Heart left ventricle (tissue), 16 donors: ENCODE results near the gene AIG1. TPM values are rescaled to one million over a fixed set of nuclear protein-coding genes. Genes with fewer than 3 reads are reported as not detected.

Source experiments
- ATAC-seq, 4 donors: fragments of 200-7000 bp; cut with Tn5 transposase; one replicate each; pipeline ENCODE4 v1.9.1; 2020 to 2022; ENCODE audit warnings: moderate library complexity in 4 of 4, mild to moderate bottlenecking in 3 of 4, moderate number of reproducible peaks in 1 of 4
- DNase-seq, 5 donors: peaks; one replicate each; pipeline ENCODE4 v3.0.0-alpha.2; 2020
- H3K27ac ChIP-seq, 12 donors: fragments of 200-600 bp; sonication (generic) in 4 of 12; one replicate each; pipeline versions ENCODE4 v1.5.0 to v1.8.0; 2016 to 2022; ENCODE audit warnings: mild to moderate bottlenecking in 2 of 12
- H3K27me3 ChIP-seq, 9 donors: fragments of 200-600 bp; sonication (generic) in 2 of 9; one replicate each; pipeline versions ENCODE4 v1.5.1 to v1.8.0; 2016 to 2022; ENCODE audit warnings: mild to moderate bottlenecking in 3 of 9
- H3K36me3 ChIP-seq, 9 donors: fragments of 200-600 bp; sonication (generic) in 2 of 9; one replicate each; pipeline versions ENCODE4 v1.5.0 to v1.8.0; 2018 to 2022; ENCODE audit warnings: mild to moderate bottlenecking in 2 of 9
- H3K4me1 ChIP-seq, 12 donors: fragments of 200-600 bp; sonication (generic) in 4 of 12; one replicate each; pipeline versions ENCODE4 v1.5.0 to v1.8.0; 2016 to 2022; ENCODE audit warnings: mild to moderate bottlenecking in 3 of 12
- H3K4me3 ChIP-seq, 12 donors: fragments of 200-600 bp; sonication (generic) in 4 of 12; one replicate each; pipeline versions ENCODE4 v1.5.0 to v1.8.0; 2017 to 2022; ENCODE audit warnings: mild to moderate bottlenecking in 9 of 12, moderate library complexity in 4 of 12
- H3K9me3 ChIP-seq, 12 donors: fragments of 200-600 bp; sonication (generic) in 4 of 12; one replicate each; pipeline versions ENCODE4 v1.5.0 to v1.8.0; 2016 to 2022; ENCODE audit warnings: mild to moderate bottlenecking in 1 of 12
- POLR2A ChIP-seq, 2 donors: fragments of 450-650 bp; IDR thresholded peaks; one replicate each; pipeline ENCODE4 v1.6.1; 2017; ENCODE audit warnings: antibody characterized with exemption in 2 of 2, mild to moderate bottlenecking in 2 of 2, moderate library complexity in 2 of 2
- WGBS, 4 donors: extraction: QIAGEN DNeasy Blood & Tissue Kit in 2 of 4; methylation state at CpG; one replicate each; pipeline versions ENCODE4 v1.1.5 to v1.1.7; 2013 to 2018; 5-methylcytosine and 5-hydroxymethylcytosine counted together
- intact Hi-C, 10 donors: fragments of 100-400 bp; cut with DNase I; formaldehyde crosslinking; loops; one replicate each; pipeline versions ENCODE4 v1.11.1 to v1.14.2; 2022
- polyA plus RNA-seq, 2 donors: library from polyadenylated mRNA; stranded (reverse); fragments of 200-250 nt; gene quantifications; one replicate each; pipeline ENCODE4 v1.2.3, GENCODE V29; 2013
- total RNA-seq, 9 donors: library from RNA; depleted of rRNA in 2 of 9; stranded (reverse); fragments of >200 nt in 2 of 9; fragmentation: NEBNext Ultra II Directional in 3 of 9; extraction: Animal tissue kit (Norgen Biotek cat#: 25700) in 3 of 9; gene quantifications; one replicate each; pipeline versions ENCODE4 v1.1.0 to v1.2.4, GENCODE V29; 2016 to 2023
- TF ChIP-seq, protein P1 (sequence below), 12 donors: fragments of 200-600 bp; sonication (generic) in 4 of 12; IDR thresholded peaks; one replicate each; pipeline versions ENCODE4 v1.5.0 to v1.8.0; 2018 to 2022; ENCODE audit warnings: antibody characterized with exemption in 12 of 12, mild to moderate bottlenecking in 5 of 12
- donor health status: ischemic (EF 13 %, LVEDD 7.1; RV severe dilation, severe dysfunction).
- donor health status: healthy with polysubstance abuse.
- donor health status: DM: no; HTN: yes; CAD: no.
- donor health status: DM: no; HTN: no; CAD: no.
- donor health status: ischemic (EF 25% LVEDD 6.9; RV normal size, moderate dysfunction).
- donor health status: ischemic (EF 25% LVEDD 5.7; RV mildly dilated, moderate dysfunction).
- donor health status: healthy.
- donor health status: DM: yes; HTN: yes; CAD: no.
- donor health status: ischemic (EF 35%, LVEDD 5.7; RV mildly dilated, moderate dysfunction).
- donor health status: nonischemic (EF 11% LVEDD 7.7; RV severe dilation, severe dysfunction).
- donor health status: DM: yes; HTN: yes; CAD: no.
- donor health status: PGD.
- donor health status: ischemic (EF 29% LVEDD 5.4; RV normal size, mild dysfunction).
- donor health status: nonischemic (EF 23%, LVEDD 6.1; RV moderate dilation, normal function).

AIG1 gene
- total and polyA plus RNA-seq, 11 donors = 18.1 to 101 (median 64.0) TPM

DNA sequence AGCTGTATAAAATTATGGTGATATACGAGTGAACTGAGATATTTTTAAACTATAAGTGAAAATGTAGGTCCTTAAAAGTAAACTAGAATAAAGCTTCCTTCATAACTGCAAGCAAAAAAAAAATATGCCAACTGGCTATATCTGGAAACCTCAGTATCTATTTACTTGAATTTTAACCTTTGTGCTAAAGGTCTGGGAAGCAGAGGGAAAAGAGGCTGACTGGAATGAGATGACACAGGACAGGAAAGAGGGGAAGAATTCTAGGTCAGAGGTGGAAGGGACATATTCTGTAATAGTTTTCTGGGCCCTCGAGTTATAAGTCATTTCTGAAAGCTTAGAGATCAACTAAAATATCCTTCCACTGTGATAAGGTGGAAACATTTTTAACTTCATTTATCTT, 46.8 kb downstream of the AIG1 start:
- Histone ChIP-seq H3K4me3 (no peak overlapping the region), H3K36me3 (no peaks in the 10 kb centered on the region), H3K27ac (peak overlapping the region in 4 of 12 donors; percentile 1 to 52 (median 19)), H3K4me1 (peaks cover 0 to 22% (median 4%) of the 10 kb centered on the region in 12 donors), H3K9me3 (no peaks in the 10 kb centered on the region), H3K27me3 (no peaks in the 10 kb centered on the region)
- ATAC-seq (peak in 2 of 4 donors; percentile 47 to 51), DNase-seq (no peak)
- intact Hi-C loops = no loop called here
- TF ChIP-seq POLR2A (IDR thresholded peaks at IDR 0.05) = no peak
- TF ChIP-seq, protein P1, sequence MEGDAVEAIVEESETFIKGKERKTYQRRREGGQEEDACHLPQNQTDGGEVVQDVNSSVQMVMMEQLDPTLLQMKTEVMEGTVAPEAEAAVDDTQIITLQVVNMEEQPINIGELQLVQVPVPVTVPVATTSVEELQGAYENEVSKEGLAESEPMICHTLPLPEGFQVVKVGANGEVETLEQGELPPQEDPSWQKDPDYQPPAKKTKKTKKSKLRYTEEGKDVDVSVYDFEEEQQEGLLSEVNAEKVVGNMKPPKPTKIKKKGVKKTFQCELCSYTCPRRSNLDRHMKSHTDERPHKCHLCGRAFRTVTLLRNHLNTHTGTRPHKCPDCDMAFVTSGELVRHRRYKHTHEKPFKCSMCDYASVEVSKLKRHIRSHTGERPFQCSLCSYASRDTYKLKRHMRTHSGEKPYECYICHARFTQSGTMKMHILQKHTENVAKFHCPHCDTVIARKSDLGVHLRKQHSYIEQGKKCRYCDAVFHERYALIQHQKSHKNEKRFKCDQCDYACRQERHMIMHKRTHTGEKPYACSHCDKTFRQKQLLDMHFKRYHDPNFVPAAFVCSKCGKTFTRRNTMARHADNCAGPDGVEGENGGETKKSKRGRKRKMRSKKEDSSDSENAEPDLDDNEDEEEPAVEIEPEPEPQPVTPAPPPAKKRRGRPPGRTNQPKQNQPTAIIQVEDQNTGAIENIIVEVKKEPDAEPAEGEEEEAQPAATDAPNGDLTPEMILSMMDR (IDR thresholded peaks at IDR 0.05) = no peak
- WGBS, 4 donors = 51 to 72% (median 53%) methylated on average over 2 of the region's 2 CpGs

DNA sequence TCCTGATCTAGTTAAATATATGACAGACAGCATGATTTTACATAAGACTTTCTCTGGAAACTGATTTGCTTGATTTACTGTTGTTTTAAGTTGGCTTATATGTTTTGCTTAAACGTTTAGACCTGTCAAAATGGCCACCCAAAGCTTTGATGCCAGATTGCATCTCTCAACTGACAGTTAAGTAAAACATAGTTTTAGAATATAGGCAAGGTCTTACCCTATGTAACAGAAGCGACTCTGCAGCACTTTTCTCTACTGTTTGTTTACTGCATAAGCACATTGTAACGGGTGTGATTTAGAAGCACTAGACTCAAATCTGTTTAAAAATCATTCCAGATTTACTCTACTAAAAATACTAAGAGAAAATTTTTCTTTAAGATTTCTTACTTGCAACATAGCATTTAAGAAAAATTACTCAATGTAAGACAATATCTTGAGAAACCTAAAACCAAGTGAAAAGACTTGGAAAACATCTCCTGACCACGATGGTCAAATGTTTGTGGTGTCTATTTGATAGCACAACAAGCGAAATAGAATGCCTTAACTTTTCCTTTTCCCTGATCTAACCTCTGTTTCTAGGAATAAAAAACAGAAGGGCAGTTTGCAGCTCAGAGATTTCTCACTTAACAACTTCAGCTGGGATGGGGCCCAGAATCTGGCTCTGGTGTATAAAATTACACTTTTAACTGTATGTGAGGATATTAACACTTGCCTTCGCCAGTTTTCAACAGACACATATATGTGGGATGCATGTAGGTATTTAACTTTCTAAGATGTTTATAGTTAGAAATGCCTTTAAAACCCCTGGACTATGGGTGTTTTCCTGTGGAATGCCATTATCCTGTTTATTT, 47.4 kb downstream of the AIG1 start:
- 68 to 77% (median 73%) methylated on average over 6 of the region's 6 CpGs for WGBS, 4 donors
- Histone ChIP-seq H3K4me1 (peaks cover 0 to 22% (median 4%) of the 10 kb centered on the region in 12 donors), H3K9me3 (no peaks in the 10 kb centered on the region), H3K4me3 (no peak overlapping the region), H3K27ac (peak overlapping the region in 4 of 12 donors; percentile 1 to 52 (median 19)), H3K27me3 (no peaks in the 10 kb centered on the region), H3K36me3 (no peaks in the 10 kb centered on the region)
- no peak for ATAC-seq
- DNase-seq = no peak
- TF ChIP-seq, protein P1 (IDR thresholded peaks at IDR 0.05) = no peak
- no peak for TF ChIP-seq POLR2A (IDR thresholded peaks at IDR 0.05)
- intact Hi-C loops = no loop called here

DNA sequence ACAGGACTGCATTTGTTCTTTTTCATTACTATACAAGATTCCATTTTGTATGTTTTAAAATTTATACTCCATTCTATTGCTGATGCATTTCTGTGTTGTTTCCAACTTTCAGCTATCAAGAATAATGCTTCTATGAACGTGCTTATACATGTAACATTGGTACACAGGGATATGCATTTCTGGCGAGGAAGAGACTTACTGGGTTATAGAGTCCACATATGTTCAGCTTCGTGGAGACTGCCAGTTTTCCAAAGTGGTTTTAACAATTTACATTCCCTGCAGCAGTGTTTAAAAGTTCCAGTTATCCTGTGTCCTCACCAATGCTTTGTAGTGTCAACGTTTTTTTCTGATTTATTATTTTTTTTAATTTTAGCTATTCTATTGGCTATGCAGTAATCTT, 48.5 kb downstream of the AIG1 start:
- WGBS, 4 donors = 84 to 92% (median 87%) methylated on average over 4 of the region's 4 CpGs
- ATAC-seq (no peak), DNase-seq (no peak)
- Histone ChIP-seq H3K4me3 (no peak overlapping the region), H3K27ac (no peak overlapping the region), H3K4me1 (peaks cover 0 to 18% (median 4%) of the 10 kb centered on the region in 12 donors), H3K36me3 (no peaks in the 10 kb centered on the region), H3K27me3 (no peaks in the 10 kb centered on the region), H3K9me3 (no peaks in the 10 kb centered on the region)
- TF ChIP-seq, protein P1 (IDR thresholded peaks at IDR 0.05) = no peak
- no peak for TF ChIP-seq POLR2A (IDR thresholded peaks at IDR 0.05)
- intact Hi-C loops = no loop called here

DNA sequence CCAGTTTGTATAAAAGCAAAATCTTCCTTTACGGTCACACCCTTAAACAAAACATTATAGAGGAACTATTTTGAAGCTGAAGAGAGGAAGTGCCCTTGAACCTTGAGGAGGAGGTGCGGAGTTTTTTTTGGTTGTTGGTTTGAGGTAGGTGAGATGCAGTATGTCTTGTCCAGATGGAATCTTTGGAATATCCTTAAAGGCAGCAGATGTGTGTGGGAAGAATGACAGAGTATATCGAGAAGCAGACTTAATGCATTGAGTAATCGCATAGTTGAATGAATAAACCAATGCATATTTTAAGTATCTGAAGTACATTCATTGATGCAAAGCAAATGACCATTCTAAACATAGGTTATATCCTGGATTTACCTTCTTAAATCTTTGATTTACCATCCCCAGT, 49.9 kb downstream of the AIG1 start:
- H3K4me1 ChIP-seq = peaks cover 0 to 18% (median 4%) of the 10 kb centered on the region in 12 donors
- DNase-seq (no peak), ATAC-seq (no peak)
- H3K36me3 ChIP-seq = no peaks in the 10 kb centered on the region
- H3K4me3 ChIP-seq = no peak overlapping the region
- TF ChIP-seq POLR2A (IDR thresholded peaks at IDR 0.05) = no peak
- TF ChIP-seq, protein P1 (IDR thresholded peaks at IDR 0.05) = no peak
- no peaks in the 10 kb centered on the region for H3K27me3 ChIP-seq
- no peaks in the 10 kb centered on the region for H3K9me3 ChIP-seq
- intact Hi-C loops = no loop called here
- no peak overlapping the region for H3K27ac ChIP-seq
- 74 to 79% (median 79%) methylated on average over 4 of the region's 4 CpGs for WGBS, 4 donors
